Epithelial cell of esophagus (primary cell): ENCODE data around the gene PAGE2B.
A peak's percentile ranks its signal among the peaks of the same experiment; 100 is the strongest.

ENCODE experiments used
- DNase-seq: peaks from one replicate; pipeline ENCODE4 v3.0.0; 2010; ENCODE audit warnings: low read depth
- H3K4me3 ChIP-seq: 2 replicates; pipeline ENCODE4 v1.5.1; 2011; ENCODE audit warnings: mild to moderate bottlenecking, low read length, control low read depth
- CTCF ChIP-seq: IDR thresholded peaks from 2 replicates; pipeline ENCODE4 v1.5.1; 2011; ENCODE audit warnings: low read depth, mild to moderate bottlenecking, low read length, control low read depth, inconsistent platforms; ENCODE audit not compliant: insufficient read depth; ENCODE audit errors: missing control alignments

Gene PAGE2B

GRCh38 chrX:55074851-55075467 is at the start of gene PAGE2B:
PAGE2B (plus strand) TSS chrX:55075030; CDS start chrX:55076042, 1,012 bp downstream.
- no peak for DNase-seq
- H3K4me3 ChIP-seq, result no peak within 1 kb of the TSS
- no peak for TF ChIP-seq CTCF

- H3K4me3 ChIP-seq, result no peak overlapping the region
- no peak for TF ChIP-seq CTCF
- DNase-seq, result peak; percentile 25
Measured at GRCh38 chrX:55026143-55026542, 48.7 kb upstream of the PAGE2B start.

GRCh38 chrX:55026840-55027239 is 48.0 kb upstream of the PAGE2B start:
- no peak overlapping the region for H3K4me3 ChIP-seq
- no peak for TF ChIP-seq CTCF
- no peak for DNase-seq

- H3K4me3 ChIP-seq, result no peak overlapping the region
- no peak for DNase-seq
- TF ChIP-seq CTCF, result no peak
Measured at GRCh38 chrX:55028040-55028439, 46.8 kb upstream of the PAGE2B start.

- no peak overlapping the region for H3K4me3 ChIP-seq
- no peak for DNase-seq
- no peak for TF ChIP-seq CTCF
Measured at GRCh38 chrX:55028611-55029010, 46.2 kb upstream of the PAGE2B start.

GRCh38 chrX:55029291-55029690 is 45.5 kb upstream of the PAGE2B start:
- no peak for TF ChIP-seq CTCF
- H3K4me3 ChIP-seq, result no peak overlapping the region
- no peak for DNase-seq
